Adrenal gland (tissue), 12 donors: ENCODE results near the gene SMYD2. TPM values are rescaled to one million over a fixed set of nuclear protein-coding genes. Genes with fewer than 3 reads are reported as not detected.

Source experiments
- DNase-seq, 7 donors: peaks; one replicate each; pipeline ENCODE4 v3.0.0-alpha.2; 2019 to 2020
- H3K27ac ChIP-seq, 5 donors: fragments of 200-600 bp; sonication (generic) in 4 of 5; 1 replicate in 3 of 5; 2 replicates in 2 of 5; pipeline versions ENCODE4 v1.5.1 to v1.8.0; 2016 to 2020; ENCODE audit warnings: mild to moderate bottlenecking in 1 of 5
- H3K27me3 ChIP-seq: fragments of 200-600 bp; 2 replicates; pipeline ENCODE4 v1.8.0; 2021
- H3K36me3 ChIP-seq, 2 donors: fragments of 200-600 bp; replicated peaks in 1 of 2; 1 replicate in 1 of 2; 2 replicates in 1 of 2; pipeline versions ENCODE4 v1.5.1 to v1.8.0; 2018 to 2022
- H3K4me1 ChIP-seq, 2 donors: fragments of 200-600 bp; replicated peaks in 1 of 2; 1 replicate in 1 of 2; 2 replicates in 1 of 2; pipeline versions ENCODE4 v1.5.1 to v1.8.0; 2018 to 2021
- H3K4me3 ChIP-seq, 4 donors: fragments of 200-600 bp; sonication (generic) in 3 of 4; one replicate each; pipeline ENCODE4 v1.5.1; 2016 to 2018
- H3K9me3 ChIP-seq, 3 donors: fragments of 200-600 bp; sonication (generic) in 1 of 3; replicated peaks in 1 of 3; 1 replicate in 2 of 3; 2 replicates in 1 of 3; pipeline versions ENCODE4 v1.5.1 to v1.8.0; 2016 to 2021
- CTCF ChIP-seq, 6 experiments: fragments of 450-650 bp in 4 of 6; fragments of 200-600 bp in 2 of 6; sonication (generic) in 1 of 6; IDR thresholded peaks; 1 replicate in 5 of 6; 2 replicates in 1 of 6; pipeline versions ENCODE4 v1.5.1 to v1.8.0; 2016 to 2021; ENCODE audit warnings: antibody characterized with exemption in 6 of 6, mild to moderate bottlenecking in 2 of 6, moderate library complexity in 1 of 6
- POLR2A ChIP-seq, 2 donors: fragments of 450-650 bp; IDR thresholded peaks; one replicate each; pipeline ENCODE4 v1.6.1; 2017; ENCODE audit warnings: antibody characterized with exemption in 2 of 2, mild to moderate bottlenecking in 2 of 2, moderate library complexity in 1 of 2
- WGBS, 4 donors: extraction: QIAGEN DNeasy Blood & Tissue Kit in 2 of 4; methylation state at CpG; one replicate each; pipeline versions ENCODE4 v1.1.5 to v1.1.7; 2013 to 2017; 5-methylcytosine and 5-hydroxymethylcytosine counted together
- intact Hi-C, 2 donors: fragments of 100-400 bp; cut with DNase I; formaldehyde crosslinking; loops; one replicate each; pipeline versions ENCODE4 v1.14.1 to v1.15.0; 2022 to 2023
- polyA plus RNA-seq, 3 donors: library from polyadenylated mRNA; stranded (reverse); fragments of 200-250 nt in 2 of 3; fragments of 350-450 nt in 1 of 3; fragmentation: Illumina TruSeq in 1 of 3; extraction: RNeasy Lipid Tissue Mini Kit (QIAGEN cat#74804) in 1 of 3; gene quantifications; one replicate each; pipeline ENCODE4 v1.2.3, GENCODE V29; 2013 to 2014
- total RNA-seq, 9 donors: library from RNA; depleted of rRNA in 4 of 9; stranded (reverse); fragments of >200 nt in 4 of 9; fragments of 120-200 nt in 1 of 9; fragmentation: NEBNext Ultra II Directional in 1 of 9; extraction: Animal tissue kit (Norgen Biotek cat#: 25700) in 1 of 9; gene quantifications; one replicate each; pipeline versions ENCODE4 v1.1.0 to v1.2.4, GENCODE V29; 2013 to 2023
- donor health status: healthy with polysubstance abuse.
- donor health status: Bipolar disorder and iron deficiency.
- donor health status: DM: yes; HTN: yes; CAD: no.
- donor health status: DM: no; HTN: no; CAD: no.
- donor health status: DM: no; HTN: no; CAD: no.
- donor health status: DM: yes; HTN: yes; CAD: no.

SMYD2 gene
- total and polyA plus RNA-seq, 12 donors: 11.4 to 67.9 (median 23.2) TPM

- intact Hi-C loops: loop anchor here in 1 of 2 donors (10.0 kb wide), 1 partner anchor 1188 kb away; no protein-coding TSS in a partner anchor
- Histone ChIP-seq H3K9me3 (no peaks in the 10 kb centered on the region), H3K4me1 (no peaks in the 10 kb centered on the region), H3K4me3 (no peak overlapping the region), H3K36me3 (no peaks in the 10 kb centered on the region), H3K27ac (no peak overlapping the region), H3K27me3 (no peaks in the 10 kb centered on the region)
- WGBS, 4 donors: 44 to 91% (median 68%) methylated on average over 2 of the region's 2 CpGs
- TF ChIP-seq CTCF (IDR thresholded peaks at IDR 0.05): no peak
- TF ChIP-seq POLR2A (IDR thresholded peaks at IDR 0.05): no peak
- DNase-seq: no peak
Observed at GRCh38 chr1:214337015-214337414, 56.1 kb downstream of the SMYD2 start.

GRCh38 chr1:214337511-214337910 lies 56.6 kb downstream of the SMYD2 start:
- H3K27ac ChIP-seq: no peak overlapping the region
- H3K4me1 ChIP-seq: no peaks in the 10 kb centered on the region
- DNase-seq: no peak
- TF ChIP-seq POLR2A (IDR thresholded peaks at IDR 0.05) (no peak), CTCF (IDR thresholded peaks at IDR 0.05) (no peak)
- no peaks in the 10 kb centered on the region for H3K27me3 ChIP-seq
- no peak overlapping the region for H3K4me3 ChIP-seq
- H3K36me3 ChIP-seq: no peaks in the 10 kb centered on the region
- WGBS, 4 donors: 69 to 88% (median 76%) methylated on average over 6 of the region's 6 CpGs
- H3K9me3 ChIP-seq: no peaks in the 10 kb centered on the region
- intact Hi-C loops: loop anchor here in 1 of 2 donors (10.0 kb wide), 1 partner anchor 1187 kb away; no protein-coding TSS in a partner anchor

- H3K9me3 ChIP-seq: no peaks in the 10 kb centered on the region
- TF ChIP-seq POLR2A (IDR thresholded peaks at IDR 0.05): no peak
- no peak for TF ChIP-seq CTCF (IDR thresholded peaks at IDR 0.05)
- no peaks in the 10 kb centered on the region for H3K36me3 ChIP-seq
- no peak for DNase-seq
- intact Hi-C loops: loop anchor here in 1 of 2 donors (10.0 kb wide), 1 partner anchor 1187 kb away; no protein-coding TSS in a partner anchor
- 81 to 88% (median 83%) methylated on average over 4 of the region's 4 CpGs for WGBS, 4 donors
- H3K4me1 ChIP-seq: no peaks in the 10 kb centered on the region
- H3K27me3 ChIP-seq: no peaks in the 10 kb centered on the region
- H3K4me3 ChIP-seq: no peak overlapping the region
- H3K27ac ChIP-seq: no peak overlapping the region
Observed at GRCh38 chr1:214338212-214338611, 57.3 kb downstream of the SMYD2 start.

- Histone ChIP-seq H3K36me3 (no peaks in the 10 kb centered on the region), H3K27me3 (no peaks in the 10 kb centered on the region), H3K9me3 (no peaks in the 10 kb centered on the region), H3K4me3 (no peak overlapping the region), H3K27ac (no peak overlapping the region), H3K4me1 (no peaks in the 10 kb centered on the region)
- no peak for DNase-seq
- intact Hi-C loops: no loop called here
- TF ChIP-seq CTCF (IDR thresholded peaks at IDR 0.05) (no peak), POLR2A (IDR thresholded peaks at IDR 0.05) (no peak)
- 88 to 100% (median 93%) methylated on average over 3 of the region's 3 CpGs for WGBS, 4 donors
Observed at GRCh38 chr1:214341459-214341858, 60.5 kb downstream of the SMYD2 start.
